Adrenal gland (tissue), 12 donors: Measurements from ENCODE around the gene SIRT3. TPM values are rescaled to one million over a fixed set of nuclear protein-coding genes. Genes with fewer than 3 reads are reported as not detected.

Experiments
- DNase-seq, 7 donors: peaks; one replicate each; pipeline ENCODE4 v3.0.0-alpha.2; 2019 to 2020
- H3K27ac ChIP-seq, 5 donors: fragments of 200-600 bp; sonication (generic) in 4 of 5; 1 replicate in 3 of 5; 2 replicates in 2 of 5; pipeline versions ENCODE4 v1.5.1 to v1.8.0; 2016 to 2020; ENCODE audit warnings: mild to moderate bottlenecking in 1 of 5
- H3K27me3 ChIP-seq: fragments of 200-600 bp; 2 replicates; pipeline ENCODE4 v1.8.0; 2021
- H3K36me3 ChIP-seq, 2 donors: fragments of 200-600 bp; replicated peaks in 1 of 2; 1 replicate in 1 of 2; 2 replicates in 1 of 2; pipeline versions ENCODE4 v1.5.1 to v1.8.0; 2018 to 2022
- H3K4me1 ChIP-seq, 2 donors: fragments of 200-600 bp; replicated peaks in 1 of 2; 1 replicate in 1 of 2; 2 replicates in 1 of 2; pipeline versions ENCODE4 v1.5.1 to v1.8.0; 2018 to 2021
- H3K4me3 ChIP-seq, 4 donors: fragments of 200-600 bp; sonication (generic) in 3 of 4; one replicate each; pipeline ENCODE4 v1.5.1; 2016 to 2018
- H3K9me3 ChIP-seq, 3 donors: fragments of 200-600 bp; sonication (generic) in 1 of 3; replicated peaks in 1 of 3; 1 replicate in 2 of 3; 2 replicates in 1 of 3; pipeline versions ENCODE4 v1.5.1 to v1.8.0; 2016 to 2021
- POLR2A ChIP-seq, 2 donors: fragments of 450-650 bp; IDR thresholded peaks; one replicate each; pipeline ENCODE4 v1.6.1; 2017; ENCODE audit warnings: antibody characterized with exemption in 2 of 2, mild to moderate bottlenecking in 2 of 2, moderate library complexity in 1 of 2
- WGBS, 4 donors: extraction: QIAGEN DNeasy Blood & Tissue Kit in 2 of 4; methylation state at CpG; one replicate each; pipeline versions ENCODE4 v1.1.5 to v1.1.7; 2013 to 2017; 5-methylcytosine and 5-hydroxymethylcytosine counted together
- intact Hi-C, 2 donors: fragments of 100-400 bp; cut with DNase I; formaldehyde crosslinking; loops; one replicate each; pipeline versions ENCODE4 v1.14.1 to v1.15.0; 2022 to 2023
- polyA plus RNA-seq, 3 donors: library from polyadenylated mRNA; stranded (reverse); fragments of 200-250 nt in 2 of 3; fragments of 350-450 nt in 1 of 3; fragmentation: Illumina TruSeq in 1 of 3; extraction: RNeasy Lipid Tissue Mini Kit (QIAGEN cat#74804) in 1 of 3; gene quantifications; one replicate each; pipeline ENCODE4 v1.2.3, GENCODE V29; 2013 to 2014
- total RNA-seq, 9 donors: library from RNA; depleted of rRNA in 4 of 9; stranded (reverse); fragments of >200 nt in 4 of 9; fragments of 120-200 nt in 1 of 9; fragmentation: NEBNext Ultra II Directional in 1 of 9; extraction: Animal tissue kit (Norgen Biotek cat#: 25700) in 1 of 9; gene quantifications; one replicate each; pipeline versions ENCODE4 v1.1.0 to v1.2.4, GENCODE V29; 2013 to 2023
- TF ChIP-seq, protein P1 (sequence below), 6 experiments: fragments of 450-650 bp in 4 of 6; fragments of 200-600 bp in 2 of 6; sonication (generic) in 1 of 6; IDR thresholded peaks; 1 replicate in 5 of 6; 2 replicates in 1 of 6; pipeline versions ENCODE4 v1.5.1 to v1.8.0; 2016 to 2021; ENCODE audit warnings: antibody characterized with exemption in 6 of 6, mild to moderate bottlenecking in 2 of 6, moderate library complexity in 1 of 6
- donor health status: healthy with polysubstance abuse.
- donor health status: Bipolar disorder and iron deficiency.
- donor health status: DM: yes; HTN: yes; CAD: no.
- donor health status: DM: no; HTN: no; CAD: no.
- donor health status: DM: no; HTN: no; CAD: no.
- donor health status: DM: yes; HTN: yes; CAD: no.

Gene SIRT3
- total and polyA plus RNA-seq, 12 donors, result 13.8 to 30.6 (median 23.7) TPM

DNA sequence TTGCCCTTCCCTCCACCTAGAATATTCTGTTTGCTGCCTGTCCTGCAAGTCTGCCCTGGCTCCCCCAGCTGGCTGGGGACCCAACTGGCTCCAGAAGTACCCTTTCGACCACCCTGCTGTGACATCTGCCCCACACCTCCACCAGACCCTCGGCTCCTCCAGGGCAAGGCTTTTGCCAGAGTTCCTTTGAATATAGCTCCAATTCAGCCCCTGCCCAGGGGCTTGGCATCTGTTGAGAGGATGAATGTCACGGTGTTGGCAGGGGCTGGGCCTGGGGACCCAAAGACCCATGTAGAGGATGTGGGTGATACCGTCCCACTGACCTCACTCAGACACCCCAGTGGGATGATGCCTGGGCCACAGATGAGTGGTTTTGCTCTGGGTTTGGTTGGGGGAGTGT is 46.0 kb upstream of the SIRT3 start:
- intact Hi-C loops, result no loop called here
- Histone ChIP-seq H3K4me3 (no peak overlapping the region), H3K4me1 (peaks cover 0 to 13% of the 10 kb centered on the region in 2 donors), H3K9me3 (no peaks in the 10 kb centered on the region), H3K36me3 (no peaks in the 10 kb centered on the region), H3K27me3 (peaks cover 48% of the 10 kb centered on the region), H3K27ac (no peak overlapping the region)
- DNase-seq, result peak in 1 of 7 donors; percentile 3
- WGBS, 4 donors, result 46 to 75% (median 63%) methylated on average over 4 of the region's 4 CpGs
- TF ChIP-seq, protein P1, sequence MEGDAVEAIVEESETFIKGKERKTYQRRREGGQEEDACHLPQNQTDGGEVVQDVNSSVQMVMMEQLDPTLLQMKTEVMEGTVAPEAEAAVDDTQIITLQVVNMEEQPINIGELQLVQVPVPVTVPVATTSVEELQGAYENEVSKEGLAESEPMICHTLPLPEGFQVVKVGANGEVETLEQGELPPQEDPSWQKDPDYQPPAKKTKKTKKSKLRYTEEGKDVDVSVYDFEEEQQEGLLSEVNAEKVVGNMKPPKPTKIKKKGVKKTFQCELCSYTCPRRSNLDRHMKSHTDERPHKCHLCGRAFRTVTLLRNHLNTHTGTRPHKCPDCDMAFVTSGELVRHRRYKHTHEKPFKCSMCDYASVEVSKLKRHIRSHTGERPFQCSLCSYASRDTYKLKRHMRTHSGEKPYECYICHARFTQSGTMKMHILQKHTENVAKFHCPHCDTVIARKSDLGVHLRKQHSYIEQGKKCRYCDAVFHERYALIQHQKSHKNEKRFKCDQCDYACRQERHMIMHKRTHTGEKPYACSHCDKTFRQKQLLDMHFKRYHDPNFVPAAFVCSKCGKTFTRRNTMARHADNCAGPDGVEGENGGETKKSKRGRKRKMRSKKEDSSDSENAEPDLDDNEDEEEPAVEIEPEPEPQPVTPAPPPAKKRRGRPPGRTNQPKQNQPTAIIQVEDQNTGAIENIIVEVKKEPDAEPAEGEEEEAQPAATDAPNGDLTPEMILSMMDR (IDR thresholded peaks at IDR 0.05), result no peak
- TF ChIP-seq POLR2A (IDR thresholded peaks at IDR 0.05), result no peak

- WGBS, 4 donors, result 23 to 41% (median 36%) methylated on average over 8 to 26 of the region's 26 CpGs
- TF ChIP-seq, protein P1 (IDR thresholded peaks at IDR 0.05), result no peak
- no peak for TF ChIP-seq POLR2A (IDR thresholded peaks at IDR 0.05)
- intact Hi-C loops, result no loop called here
- Histone ChIP-seq H3K27me3 (peaks cover 48% of the 10 kb centered on the region), H3K9me3 (no peaks in the 10 kb centered on the region), H3K27ac (no peak overlapping the region), H3K4me3 (no peak overlapping the region), H3K4me1 (peaks cover 0 to 13% of the 10 kb centered on the region in 2 donors), H3K36me3 (no peaks in the 10 kb centered on the region)
- DNase-seq, result peak in 1 of 7 donors; percentile 2
These were observed 45.5 kb upstream of the SIRT3 start for GRCh38 chr11:281486-282161.

DNA sequence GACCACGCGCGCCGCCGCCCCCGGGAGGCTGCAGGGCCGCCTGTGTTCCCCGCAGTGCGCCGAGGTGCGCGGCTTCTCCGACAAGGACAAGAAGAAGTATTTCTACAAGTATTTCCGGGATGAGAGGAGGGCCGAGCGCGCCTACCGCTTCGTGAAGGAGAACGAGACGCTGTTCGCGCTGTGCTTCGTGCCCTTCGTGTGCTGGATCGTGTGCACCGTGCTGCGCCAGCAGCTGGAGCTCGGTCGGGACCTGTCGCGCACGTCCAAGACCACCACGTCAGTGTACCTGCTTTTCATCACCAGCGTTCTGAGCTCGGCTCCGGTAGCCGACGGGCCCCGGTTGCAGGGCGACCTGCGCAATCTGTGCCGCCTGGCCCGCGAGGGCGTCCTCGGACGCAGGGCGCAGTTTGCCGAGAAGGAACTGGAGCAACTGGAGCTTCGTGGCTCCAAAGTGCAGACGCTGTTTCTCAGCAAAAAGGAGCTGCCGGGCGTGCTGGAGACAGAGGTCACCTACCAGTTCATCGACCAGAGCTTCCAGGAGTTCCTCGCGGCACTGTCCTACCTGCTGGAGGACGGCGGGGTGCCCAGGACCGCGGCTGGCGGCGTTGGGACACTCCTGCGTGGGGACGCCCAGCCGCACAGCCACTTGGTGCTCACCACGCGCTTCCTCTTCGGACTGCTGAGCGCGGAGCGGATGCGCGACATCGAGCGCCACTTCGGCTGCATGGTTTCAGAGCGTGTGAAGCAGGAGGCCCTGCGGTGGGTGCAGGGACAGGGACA is 44.8 kb upstream of the SIRT3 start:
- H3K4me1 ChIP-seq, result peaks cover 0 to 13% of the 10 kb centered on the region in 2 donors
- H3K27ac ChIP-seq, result no peak overlapping the region
- H3K9me3 ChIP-seq, result no peaks in the 10 kb centered on the region
- intact Hi-C loops, result no loop called here
- TF ChIP-seq POLR2A (IDR thresholded peaks at IDR 0.05), result no peak
- TF ChIP-seq, protein P1 (IDR thresholded peaks at IDR 0.05), result no peak
- peak in 1 of 7 donors; percentile 6 for DNase-seq
- no peaks in the 10 kb centered on the region for H3K36me3 ChIP-seq
- H3K4me3 ChIP-seq, result peak overlapping the region in 1 of 4 donors; percentile 28
- 7 to 28% (median 9%) methylated on average over 10 to 79 of the region's 79 CpGs for WGBS, 4 donors
- peaks cover 48% of the 10 kb centered on the region for H3K27me3 ChIP-seq

- TF ChIP-seq, protein P1 (IDR thresholded peaks at IDR 0.05), result no peak
- TF ChIP-seq POLR2A (IDR thresholded peaks at IDR 0.05), result no peak
- WGBS, 4 donors, result 0 to 9% (median 2%) methylated on average over 6 to 84 of the region's 85 CpGs
- peaks cover 0 to 13% of the 10 kb centered on the region in 2 donors for H3K4me1 ChIP-seq
- no peaks in the 10 kb centered on the region for H3K9me3 ChIP-seq
- intact Hi-C loops, result no loop called here
- no peaks in the 10 kb centered on the region for H3K36me3 ChIP-seq
- no peak overlapping the region for H3K27ac ChIP-seq
- peak overlapping the region in 1 of 4 donors; percentile 28 for H3K4me3 ChIP-seq
- peaks cover 48% of the 10 kb centered on the region for H3K27me3 ChIP-seq
- peak in 1 of 7 donors; percentile 13 for DNase-seq
These were observed 44.0 kb upstream of the SIRT3 start for GRCh38 chr11:279966-280705.
